ENCODE measurements around the gene CLIC3.

- TF ChIP-seq EZH2 (IDR thresholded peaks at IDR 0.05) (no peak), POLR2AphosphoS5 (IDR thresholded peaks at IDR 0.05; ENCODE audit: borderline replicate concordance, low read depth, low read length) (no peak), FOXP2 (optimal IDR thresholded peaks at IDR 0.05; ENCODE audit: control extremely low read depth, extremely low read length, insufficient read depth) (no peak)
Measured at GRCh38 chr9:136985027-136985602, 11.3 kb downstream of the CLIC3 start.

Data from SK-N-MC (cell line).